Measurements from ENCODE around the gene PPP1CA. TPM values are rescaled to one million over a fixed set of nuclear protein-coding genes. Genes with fewer than 3 reads are reported as not detected.

The PPP1CA gene
- total RNA-seq, 4 donors from 2014 or later = 49.9 to 78.6 (median 63.4) TPM

GRCh38 chr11:67373648-67374570, 27.7 kb downstream of the PPP1CA start:
- H3K4me1 ChIP-seq = peaks cover 0 to 65% (median 40%) of the 10 kb centered on the region in 3 donors
- H3K9me3 ChIP-seq = no peaks in the 10 kb centered on the region
- peak overlapping the region; percentile 82 to 94 for H3K4me3 ChIP-seq
- H3K27ac ChIP-seq = peak overlapping the region; percentile 87 to 99 (median 99)
- peak; percentile 95 for TF ChIP-seq POLR2AphosphoS5 (IDR thresholded peaks at IDR 0.05)
- TF ChIP-seq EP300 (IDR thresholded peaks at IDR 0.05) = no peak
- TF ChIP-seq POLR2A (IDR thresholded peaks at IDR 0.05) = peak; percentile 35 to 62
- peak in 3 of 4 experiments; percentile 61 to 76 (median 69) for TF ChIP-seq CTCF (IDR thresholded peaks at IDR 0.05)
- ATAC-seq = peak; percentile 74
- H3K27me3 ChIP-seq = no peaks in the 10 kb centered on the region
- no peaks in the 10 kb centered on the region for H3K36me3 ChIP-seq
- 0% methylated on average over 2 of the region's 40 CpGs; no CpG with 5 or more reads in 1 of the 2 donors for WGBS, 2 donors (ENCODE audit: low coverage in 1 of 2)

- peak within 1 kb of the TSS; percentile 82 to 94 for H3K4me3 ChIP-seq
- no peaks in the 10 kb centered on the region for H3K36me3 ChIP-seq
- H3K9me3 ChIP-seq = no peaks in the 10 kb centered on the region
- H3K4me1 ChIP-seq = peaks cover 0 to 72% (median 42%) of the 10 kb centered on the region in 3 donors
- H3K27ac ChIP-seq = peak within 1 kb of the TSS; percentile 87 to 99 (median 99)
- no peaks in the 10 kb centered on the region for H3K27me3 ChIP-seq
- WGBS, 2 donors (ENCODE audit: low coverage in 1 of 2) = no CpG with 5 or more reads among the region's 76 CpGs
- ATAC-seq = peak; percentile 64
- TF ChIP-seq POLR2A (IDR thresholded peaks at IDR 0.05) (peak; percentile 17 to 37), CTCF (IDR thresholded peaks at IDR 0.05) (peak in 2 of 4 experiments; percentile 3 to 8), EP300 (IDR thresholded peaks at IDR 0.05) (no peak), POLR2AphosphoS5 (IDR thresholded peaks at IDR 0.05) (no peak)
Measured at GRCh38 chr11:67372993-67373647, 28.5 kb downstream of the PPP1CA start, which contains the start of gene CLCF1. Gene CLCF1, minus strand, starts transcription at chr11:67373598. Its CDS starts 59 bp downstream, at chr11:67373539.

- no peaks in the 10 kb centered on the region for H3K9me3 ChIP-seq
- ATAC-seq = peak; percentile 6
Measured at GRCh38 chr11:67372321-67372992, 29.2 kb downstream of the PPP1CA start.

GRCh38 chr11:67371911-67372320, 29.7 kb downstream of the PPP1CA start:
- Histone ChIP-seq H3K4me1 (peaks cover 4 to 84% (median 54%) of the 10 kb centered on the region in 3 donors), H3K9me3 (no peaks in the 10 kb centered on the region), H3K27ac (peak overlapping the region; percentile 87 to 99 (median 99)), H3K27me3 (no peaks in the 10 kb centered on the region), H3K4me3 (peak overlapping the region; percentile 82 to 94), H3K36me3 (no peaks in the 10 kb centered on the region)
- ATAC-seq = no peak
- 16% methylated on average over 5 of the region's 16 CpGs; no CpG with 5 or more reads in 1 of the 2 donors for WGBS, 2 donors (ENCODE audit: low coverage in 1 of 2)
- TF ChIP-seq POLR2A (IDR thresholded peaks at IDR 0.05) = no peak
- no peak for TF ChIP-seq EP300 (IDR thresholded peaks at IDR 0.05)
- TF ChIP-seq CTCF (IDR thresholded peaks at IDR 0.05) = no peak
- TF ChIP-seq POLR2AphosphoS5 (IDR thresholded peaks at IDR 0.05) = no peak

More at GRCh38 chr11:67372321-67372992, 29.2 kb downstream of the PPP1CA start:
- Histone ChIP-seq H3K27me3 (no peaks in the 10 kb centered on the region), H3K36me3 (no peaks in the 10 kb centered on the region), H3K27ac (peak overlapping the region; percentile 87 to 99 (median 99)), H3K4me3 (peak overlapping the region; percentile 82 to 94), H3K4me1 (peaks cover 1 to 79% (median 48%) of the 10 kb centered on the region in 3 donors)
- WGBS, 2 donors (ENCODE audit: low coverage in 1 of 2) = no CpG with 5 or more reads among the region's 78 CpGs
- TF ChIP-seq POLR2AphosphoS5 (IDR thresholded peaks at IDR 0.05) = peak; percentile 51
- peak; percentile 53 to 63 for TF ChIP-seq POLR2A (IDR thresholded peaks at IDR 0.05)
- no peak for TF ChIP-seq EP300 (IDR thresholded peaks at IDR 0.05)
